HEK293 (cell line): Measurements from ENCODE around the gene PRR15.

Experiments
- CTCF ChIA-PET: fragments of 350-600 bp; formaldehyde crosslinking; extraction: SDS; loops from one replicate; lab custom pipeline; 2021; ENCODE audit warnings: antibody characterized with exemption; lab: Yijun Ruan, JAX
- POLR2A ChIA-PET: fragments of 300-600 bp; formaldehyde crosslinking; extraction: SDS; loops from one replicate; lab custom pipeline; 2020; ENCODE audit warnings: antibody characterized with exemption, inconsistent platforms; lab: Yijun Ruan, JAX
- H3K27ac ChIP-seq: fragments of 200-500 bp; sonication (Bioruptor generic); 2 replicates; pipeline ENCODE4 v1.5.1; 2014; ENCODE audit warnings: low read depth, low read length, control low read depth, inconsistent platforms; ENCODE audit errors: extremely low read depth
- H3K36me3 ChIP-seq, 2 experiments: fragments of 200-500 bp in 1 of 2; sonication (Bioruptor generic) in 1 of 2; 1 replicate in 1 of 2; 2 replicates in 1 of 2; pipeline ENCODE4 v1.5.1; 2014 to 2017; ENCODE audit warnings: inconsistent platforms in 2 of 2, low read length in 2 of 2; ENCODE audit not compliant: control insufficient read depth in 2 of 2, insufficient read depth in 1 of 2
- H3K4me1 ChIP-seq: fragments of 200-500 bp; sonication (Bioruptor generic); 2 replicates; pipeline ENCODE4 v1.5.1; 2014; ENCODE audit warnings: mild to moderate bottlenecking, low read length, inconsistent platforms; ENCODE audit not compliant: control insufficient read depth, insufficient read depth
- H3K4me3 ChIP-seq: 2 replicates; pipeline ENCODE4 v1.5.1; 2011; ENCODE audit warnings: low read depth, mild to moderate bottlenecking, control low read depth, low read length, moderate library complexity
- H3K9me3 ChIP-seq: fragments of 200-500 bp; sonication (Bioruptor generic); 2 replicates; pipeline ENCODE4 v1.5.1; 2014; ENCODE audit warnings: low read depth, low read length, inconsistent platforms; ENCODE audit not compliant: control insufficient read depth, insufficient read depth
- AEBP2 ChIP-seq: fragments of 450-650 bp; formaldehyde crosslinking; IDR thresholded peaks from 2 replicates; pipeline ENCODE4 v1.5.1; 2016; ENCODE audit warnings: missing biosample characterization, missing genetic modification characterization, borderline replicate concordance
- HOXA7 ChIP-seq: sonication (generic); formaldehyde crosslinking; IDR thresholded peaks from 2 replicates; pipeline ENCODE4 v1.8.1; 2022; ENCODE audit warnings: missing genetic modification reagents, borderline replicate concordance
- IKZF3 ChIP-seq: fragments of 450-650 bp; IDR thresholded peaks from 2 replicates; pipeline ENCODE4 v1.5.0; 2018; ENCODE audit warnings: missing biosample characterization, mild to moderate bottlenecking, missing genetic modification characterization, moderate library complexity
- KLF16 ChIP-seq: fragments of 450-650 bp; formaldehyde crosslinking; IDR thresholded peaks from 2 replicates; pipeline ENCODE4 v1.5.1; 2017; ENCODE audit warnings: missing biosample characterization, missing genetic modification characterization
- KLF7 ChIP-seq: fragments of 450-650 bp; formaldehyde crosslinking; IDR thresholded peaks from 2 replicates; pipeline ENCODE4 v1.5.1; 2016; ENCODE audit warnings: missing biosample characterization, missing genetic modification characterization, borderline replicate concordance
- MEIS1 ChIP-seq: sonication (generic); formaldehyde crosslinking; IDR thresholded peaks from 2 replicates; pipeline ENCODE4 v1.8.1; 2022; ENCODE audit warnings: missing genetic modification reagents, mild to moderate bottlenecking, borderline replicate concordance
- SP3 ChIP-seq: fragments of 450-650 bp; formaldehyde crosslinking; IDR thresholded peaks from 2 replicates; pipeline ENCODE4 v1.5.1; 2016; ENCODE audit warnings: missing biosample characterization, missing genetic modification characterization
- ZBTB49 ChIP-seq: fragments of 450-650 bp; formaldehyde crosslinking; IDR thresholded peaks from 2 replicates; pipeline ENCODE4 v1.5.1; 2016; ENCODE audit warnings: missing biosample characterization, missing genetic modification characterization, low read depth
- ZFP69B ChIP-seq: fragments of 450-650 bp; formaldehyde crosslinking; IDR thresholded peaks from 2 replicates; pipeline ENCODE4 v1.5.1; 2016; ENCODE audit warnings: missing biosample characterization, missing genetic modification characterization
- ZNF133 ChIP-seq: fragments of 450-650 bp; formaldehyde crosslinking; IDR thresholded peaks from 2 replicates; pipeline ENCODE4 v1.5.1; 2016; ENCODE audit warnings: missing biosample characterization, missing genetic modification characterization
- ZNF223 ChIP-seq: fragments of 450-650 bp; formaldehyde crosslinking; IDR thresholded peaks from 2 replicates; pipeline ENCODE4 v1.5.1; 2016; ENCODE audit warnings: missing biosample characterization, missing genetic modification characterization
- ZNF391 ChIP-seq: fragments of 450-650 bp; formaldehyde crosslinking; IDR thresholded peaks from 2 replicates; pipeline ENCODE4 v1.5.1; 2016; ENCODE audit warnings: low read depth, missing biosample characterization, missing genetic modification characterization, borderline replicate concordance
- ZNF510 ChIP-seq: fragments of 450-650 bp; formaldehyde crosslinking; IDR thresholded peaks from 2 replicates; pipeline ENCODE4 v1.5.1; 2018; ENCODE audit warnings: mild to moderate bottlenecking, missing genetic modification characterization, missing biosample characterization; ENCODE audit not compliant: insufficient replicate concordance
- ZNF549 ChIP-seq: fragments of 450-650 bp; IDR thresholded peaks from 2 replicates; pipeline ENCODE4 v1.5.1; 2018; ENCODE audit warnings: missing biosample characterization, missing genetic modification characterization, mild to moderate bottlenecking, inconsistent platforms, moderate library complexity
- ZNF639 ChIP-seq: fragments of 450-650 bp; formaldehyde crosslinking; IDR thresholded peaks from 2 replicates; pipeline ENCODE4 v1.5.1; 2016; ENCODE audit warnings: missing biosample characterization, missing genetic modification characterization
- ZNF768 ChIP-seq: fragments of 450-650 bp; formaldehyde crosslinking; IDR thresholded peaks from 2 replicates; pipeline ENCODE4 v1.5.1; 2018; ENCODE audit warnings: missing biosample characterization, mild to moderate bottlenecking, missing genetic modification characterization
- ZSCAN16 ChIP-seq: fragments of 450-650 bp; formaldehyde crosslinking; IDR thresholded peaks from 2 replicates; pipeline ENCODE4 v1.5.1; 2016; ENCODE audit warnings: missing biosample characterization, missing genetic modification characterization
- TF ChIP-seq, protein P1 (sequence below): sonication (generic); formaldehyde crosslinking; IDR thresholded peaks from 2 replicates; pipeline ENCODE4 v1.8.1; 2022; ENCODE audit warnings: mild to moderate bottlenecking, moderate library complexity, missing genetic modification reagents
- TF ChIP-seq, protein P2 (sequence below): fragments of 450-650 bp; formaldehyde crosslinking; IDR thresholded peaks from 2 replicates; pipeline ENCODE4 v1.5.1; 2017; ENCODE audit warnings: missing biosample characterization, missing genetic modification characterization
- TF ChIP-seq, protein P3 (sequence below): fragments of 450-650 bp; formaldehyde crosslinking; IDR thresholded peaks from 2 replicates; pipeline ENCODE4 v1.5.1; 2016; ENCODE audit warnings: missing biosample characterization, missing genetic modification characterization
- TF ChIP-seq, protein P4 (sequence below): fragments of 450-650 bp; formaldehyde crosslinking; IDR thresholded peaks from 2 replicates; pipeline ENCODE4 v1.5.0; 2017; ENCODE audit warnings: missing biosample characterization, missing genetic modification characterization, borderline replicate concordance

The PRR15 gene

GRCh38 chr7:29547421-29547820, 16.2 kb upstream of the PRR15 start:
- H3K36me3 ChIP-seq, result no peaks in the 10 kb centered on the region
- H3K9me3 ChIP-seq, result no peaks in the 10 kb centered on the region
- H3K4me1 ChIP-seq, result no peaks in the 10 kb centered on the region
- TF ChIP-seq ZBTB49 (tag by site-specific recombination) (no peak), AEBP2 (tag by site-specific recombination) (no peak), SP3 (no peak), ZNF549 (tag by site-specific recombination) (no peak), KLF7 (tag by site-specific recombination) (no peak), ZNF133 (tag by site-specific recombination) (no peak)
- TF ChIP-seq, protein P1, sequence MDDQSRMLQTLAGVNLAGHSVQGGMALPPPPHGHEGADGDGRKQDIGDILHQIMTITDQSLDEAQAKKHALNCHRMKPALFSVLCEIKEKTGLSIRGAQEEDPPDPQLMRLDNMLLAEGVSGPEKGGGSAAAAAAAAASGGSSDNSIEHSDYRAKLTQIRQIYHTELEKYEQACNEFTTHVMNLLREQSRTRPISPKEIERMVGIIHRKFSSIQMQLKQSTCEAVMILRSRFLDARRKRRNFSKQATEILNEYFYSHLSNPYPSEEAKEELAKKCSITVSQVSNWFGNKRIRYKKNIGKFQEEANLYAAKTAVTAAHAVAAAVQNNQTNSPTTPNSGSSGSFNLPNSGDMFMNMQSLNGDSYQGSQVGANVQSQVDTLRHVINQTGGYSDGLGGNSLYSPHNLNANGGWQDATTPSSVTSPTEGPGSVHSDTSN, result no peak
- TF ChIP-seq, protein P2, sequence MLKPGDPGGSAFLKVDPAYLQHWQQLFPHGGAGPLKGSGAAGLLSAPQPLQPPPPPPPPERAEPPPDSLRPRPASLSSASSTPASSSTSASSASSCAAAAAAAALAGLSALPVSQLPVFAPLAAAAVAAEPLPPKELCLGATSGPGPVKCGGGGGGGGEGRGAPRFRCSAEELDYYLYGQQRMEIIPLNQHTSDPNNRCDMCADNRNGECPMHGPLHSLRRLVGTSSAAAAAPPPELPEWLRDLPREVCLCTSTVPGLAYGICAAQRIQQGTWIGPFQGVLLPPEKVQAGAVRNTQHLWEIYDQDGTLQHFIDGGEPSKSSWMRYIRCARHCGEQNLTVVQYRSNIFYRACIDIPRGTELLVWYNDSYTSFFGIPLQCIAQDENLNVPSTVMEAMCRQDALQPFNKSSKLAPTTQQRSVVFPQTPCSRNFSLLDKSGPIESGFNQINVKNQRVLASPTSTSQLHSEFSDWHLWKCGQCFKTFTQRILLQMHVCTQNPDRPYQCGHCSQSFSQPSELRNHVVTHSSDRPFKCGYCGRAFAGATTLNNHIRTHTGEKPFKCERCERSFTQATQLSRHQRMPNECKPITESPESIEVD (tag by site-specific recombination), result no peak
- ChIA-PET POLR2A (no interaction called here), CTCF (interaction anchor here (0.6 to 0.7 kb wide), 2 partner anchors 61 to 1426 kb away, joined by 3 to 4 read pairs; no protein-coding TSS in a partner anchor)
- no peak overlapping the region for H3K4me3 ChIP-seq
- H3K27ac ChIP-seq, result no peak overlapping the region

- H3K4me1 ChIP-seq, result no peaks in the 10 kb centered on the region
- no peak for TF ChIP-seq ZNF768 (tag by site-specific recombination)
- no peak for TF ChIP-seq ZNF639 (tag by site-specific recombination)
- no peak for TF ChIP-seq ZNF223 (tag by site-specific recombination)
- TF ChIP-seq, protein P3, sequence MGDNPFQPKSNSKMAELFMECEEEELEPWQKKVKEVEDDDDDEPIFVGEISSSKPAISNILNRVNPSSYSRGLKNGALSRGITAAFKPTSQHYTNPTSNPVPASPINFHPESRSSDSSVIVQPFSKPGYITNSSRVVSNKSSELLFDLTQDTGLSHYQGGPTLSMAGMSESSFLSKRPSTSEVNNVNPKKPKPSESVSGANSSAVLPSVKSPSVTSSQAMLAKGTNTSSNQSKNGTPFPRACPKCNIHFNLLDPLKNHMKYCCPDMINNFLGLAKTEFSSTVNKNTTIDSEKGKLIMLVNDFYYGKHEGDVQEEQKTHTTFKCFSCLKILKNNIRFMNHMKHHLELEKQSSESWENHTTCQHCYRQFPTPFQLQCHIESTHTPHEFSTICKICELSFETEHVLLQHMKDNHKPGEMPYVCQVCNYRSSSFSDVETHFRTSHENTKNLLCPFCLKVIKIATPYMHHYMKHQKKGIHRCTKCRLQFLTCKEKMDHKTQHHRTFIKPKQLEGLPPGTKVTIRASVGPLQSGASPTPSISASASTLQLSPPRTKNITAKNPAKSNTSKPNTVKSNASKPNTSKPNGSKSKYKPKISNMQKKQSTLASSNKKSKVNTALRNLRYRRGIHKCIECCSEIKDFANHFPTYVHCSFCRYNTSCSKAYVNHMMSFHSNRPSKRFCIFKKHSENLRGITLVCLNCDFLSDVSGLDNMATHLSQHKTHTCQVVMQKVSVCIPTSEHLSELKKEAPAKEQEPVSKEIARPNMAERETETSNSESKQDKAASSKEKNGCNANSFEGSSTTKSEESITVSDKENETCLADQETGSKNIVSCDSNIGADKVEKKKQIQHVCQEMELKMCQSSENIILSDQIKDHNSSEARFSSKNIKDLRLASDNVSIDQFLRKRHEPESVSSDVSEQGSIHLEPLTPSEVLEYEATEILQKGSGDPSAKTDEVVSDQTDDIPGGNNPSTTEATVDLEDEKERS (tag by site-specific recombination), result no peak
- no peak for TF ChIP-seq ZNF391 (tag by site-specific recombination)
- no peak for TF ChIP-seq ZSCAN16 (tag by site-specific recombination)
- TF ChIP-seq, protein P4, sequence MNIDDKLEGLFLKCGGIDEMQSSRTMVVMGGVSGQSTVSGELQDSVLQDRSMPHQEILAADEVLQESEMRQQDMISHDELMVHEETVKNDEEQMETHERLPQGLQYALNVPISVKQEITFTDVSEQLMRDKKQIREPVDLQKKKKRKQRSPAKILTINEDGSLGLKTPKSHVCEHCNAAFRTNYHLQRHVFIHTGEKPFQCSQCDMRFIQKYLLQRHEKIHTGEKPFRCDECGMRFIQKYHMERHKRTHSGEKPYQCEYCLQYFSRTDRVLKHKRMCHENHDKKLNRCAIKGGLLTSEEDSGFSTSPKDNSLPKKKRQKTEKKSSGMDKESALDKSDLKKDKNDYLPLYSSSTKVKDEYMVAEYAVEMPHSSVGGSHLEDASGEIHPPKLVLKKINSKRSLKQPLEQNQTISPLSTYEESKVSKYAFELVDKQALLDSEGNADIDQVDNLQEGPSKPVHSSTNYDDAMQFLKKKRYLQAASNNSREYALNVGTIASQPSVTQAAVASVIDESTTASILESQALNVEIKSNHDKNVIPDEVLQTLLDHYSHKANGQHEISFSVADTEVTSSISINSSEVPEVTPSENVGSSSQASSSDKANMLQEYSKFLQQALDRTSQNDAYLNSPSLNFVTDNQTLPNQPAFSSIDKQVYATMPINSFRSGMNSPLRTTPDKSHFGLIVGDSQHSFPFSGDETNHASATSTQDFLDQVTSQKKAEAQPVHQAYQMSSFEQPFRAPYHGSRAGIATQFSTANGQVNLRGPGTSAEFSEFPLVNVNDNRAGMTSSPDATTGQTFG (tag by site-specific recombination), result no peak
- TF ChIP-seq ZFP69B, result no peak
- TF ChIP-seq ZNF510, result no peak
- TF ChIP-seq MEIS1 (CRISPR knock-in tag), result no peak
- no peak for TF ChIP-seq IKZF3 (tag by site-specific recombination)
- no peak for TF ChIP-seq KLF16 (tag by site-specific recombination)
- TF ChIP-seq HOXA7 (CRISPR knock-in tag), result no peak
- no peaks in the 10 kb centered on the region for H3K36me3 ChIP-seq
- ChIA-PET POLR2A (no interaction called here), CTCF (interaction anchor here (1.6 kb wide), 1 partner anchor 9 kb away, joined by 6 read pairs; no protein-coding TSS in a partner anchor)
- no peaks in the 10 kb centered on the region for H3K9me3 ChIP-seq
- H3K27ac ChIP-seq, result no peak overlapping the region
- H3K4me3 ChIP-seq, result no peak overlapping the region
Observed at GRCh38 chr7:29548823-29549222, 14.8 kb upstream of the PRR15 start.
